Measurements from ENCODE around the gene NDUFV3.
A peak's percentile ranks its signal among the peaks of the same experiment; 100 is the strongest.
"Not testable (repeated sequence)": the region's sequence is repeated elsewhere in the genome, so short reads cannot be mapped to it uniquely, and the experiment has no call there.

Gene NDUFV3

DNA sequence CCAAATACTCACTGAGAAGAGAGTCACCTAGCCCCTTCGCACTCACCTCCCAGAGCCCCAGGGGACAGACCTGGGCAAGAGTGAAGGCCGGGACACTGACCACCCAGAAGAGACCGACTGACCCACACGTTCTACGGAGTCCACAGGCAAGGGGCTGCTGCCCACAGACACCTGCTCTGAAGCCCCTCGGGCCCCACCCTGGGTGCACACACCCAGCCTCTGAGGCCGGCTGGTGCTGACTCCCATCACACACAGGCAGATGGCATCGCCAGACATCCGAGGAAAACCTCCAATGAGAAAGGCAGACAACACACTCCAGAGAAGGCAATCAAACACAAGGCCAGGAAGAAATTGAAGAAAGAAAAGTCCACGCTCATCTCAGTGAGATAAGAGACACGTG lies 35.9 kb upstream of the NDUFV3 start:
- no peak for DNase-seq

DNA sequence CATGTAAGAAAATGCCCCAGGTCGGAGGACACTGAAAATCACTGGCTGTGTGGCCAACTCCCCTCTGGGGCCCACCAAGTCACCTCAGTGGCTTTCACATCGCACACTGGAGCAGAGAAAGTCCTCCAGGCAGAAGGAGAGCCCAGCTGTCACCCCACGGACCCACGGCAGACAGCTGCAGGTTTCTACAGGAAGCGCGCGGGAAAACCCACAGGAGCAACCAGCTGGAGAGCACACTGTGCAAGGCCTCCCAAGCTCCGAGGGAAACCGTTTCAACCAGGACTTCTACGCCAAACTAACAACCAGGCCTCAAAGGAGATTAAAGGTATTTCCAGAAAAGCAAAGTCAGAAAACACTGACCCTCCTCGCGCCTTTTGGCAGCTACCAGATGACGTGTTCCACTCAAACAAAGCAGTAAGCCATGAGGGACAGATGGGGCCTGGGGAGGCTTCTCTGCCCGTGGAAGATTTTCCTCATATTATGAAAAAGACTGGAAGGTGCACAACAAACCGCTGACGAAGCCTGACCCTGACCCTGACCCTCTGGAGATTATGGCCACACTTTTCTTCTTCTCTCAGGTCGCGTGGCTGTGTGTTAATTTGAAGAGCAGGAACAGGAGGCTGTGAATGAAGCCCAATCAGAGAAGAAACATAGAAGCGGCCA lies 34.8 kb upstream of the NDUFV3 start:
- no peak for DNase-seq

DNA sequence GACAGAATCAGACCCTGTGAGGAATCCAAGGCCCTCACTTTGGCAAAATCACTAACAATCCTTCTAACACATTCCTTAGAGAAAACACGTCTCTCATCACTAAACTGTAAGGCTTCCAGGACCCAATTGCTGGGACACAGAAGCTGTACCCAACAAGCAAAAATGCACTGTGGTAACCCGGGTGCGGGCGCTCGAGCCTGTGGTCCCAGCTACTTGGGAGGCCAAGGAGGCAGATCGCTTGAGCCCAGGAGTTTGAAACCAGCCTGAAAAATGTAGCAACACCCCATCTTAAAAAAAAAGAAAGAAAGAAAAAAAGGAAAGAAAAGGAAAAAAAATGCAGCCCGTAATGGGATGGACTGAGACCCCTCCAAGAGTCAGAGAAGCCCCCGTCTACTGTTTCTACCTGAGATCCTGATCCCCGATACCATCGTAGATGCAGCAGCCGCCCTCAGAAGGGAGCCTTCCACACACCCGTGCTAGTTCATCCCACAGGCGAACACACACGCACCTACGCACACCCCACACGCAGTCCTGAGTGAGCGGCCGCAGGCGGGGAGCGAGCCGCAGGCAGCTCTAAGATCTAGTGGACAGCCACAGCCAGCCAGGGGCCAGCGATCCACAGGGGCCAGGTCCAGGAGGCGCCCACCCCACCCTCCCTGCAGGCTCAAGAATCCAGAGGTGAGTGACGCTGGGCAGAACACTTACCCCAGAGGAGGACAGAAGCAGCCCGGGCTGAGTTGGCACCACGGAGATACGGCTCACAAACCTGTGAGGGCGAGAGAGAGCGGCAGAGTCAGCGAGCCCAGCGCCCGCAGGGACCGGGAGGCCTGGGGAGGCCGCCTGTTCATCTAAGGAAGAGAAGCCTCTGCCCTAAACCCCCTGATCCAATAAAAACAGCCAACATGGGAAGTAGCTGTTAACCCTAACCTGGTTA lies 33.9 kb upstream of the NDUFV3 start:
- no peak for DNase-seq

DNA sequence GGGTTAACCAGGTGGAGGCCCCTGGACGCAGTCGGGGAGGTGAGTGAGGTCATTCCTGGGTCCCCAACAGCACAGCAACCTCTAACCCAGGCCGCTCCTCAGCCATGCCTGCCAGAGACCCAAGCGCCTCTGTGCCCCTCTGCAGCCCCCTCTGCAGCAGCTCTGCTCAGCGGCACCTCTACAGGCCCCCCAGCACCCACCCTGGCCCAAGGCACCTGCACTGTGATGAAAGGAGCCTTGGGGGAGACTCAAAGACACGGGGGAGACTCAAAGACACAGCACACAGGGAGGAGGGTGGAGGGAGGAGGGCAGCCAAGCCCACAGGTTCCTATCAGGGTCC lies 33.2 kb upstream of the NDUFV3 start:
- no peak for DNase-seq

DNA sequence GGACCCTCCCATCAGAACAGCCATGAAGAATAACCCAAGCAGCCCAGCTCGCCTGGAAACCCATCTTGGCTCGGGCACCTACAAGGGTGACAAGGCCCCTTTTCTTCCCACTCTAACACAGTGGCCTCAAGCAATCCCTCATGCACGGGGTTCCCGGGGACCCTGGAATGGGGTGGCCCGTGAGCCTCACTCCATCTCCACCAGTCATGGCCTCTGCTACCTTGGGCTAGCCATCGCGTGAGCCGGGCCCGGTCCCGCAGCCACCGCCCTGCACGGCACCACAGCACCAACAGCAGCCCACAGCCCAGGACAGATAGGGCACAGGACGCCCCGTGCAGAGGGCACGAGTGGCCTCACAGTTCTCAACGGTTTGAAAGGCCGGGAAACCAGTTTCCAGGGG lies 32.8 kb upstream of the NDUFV3 start:
- DNase-seq: no peak

DNA sequence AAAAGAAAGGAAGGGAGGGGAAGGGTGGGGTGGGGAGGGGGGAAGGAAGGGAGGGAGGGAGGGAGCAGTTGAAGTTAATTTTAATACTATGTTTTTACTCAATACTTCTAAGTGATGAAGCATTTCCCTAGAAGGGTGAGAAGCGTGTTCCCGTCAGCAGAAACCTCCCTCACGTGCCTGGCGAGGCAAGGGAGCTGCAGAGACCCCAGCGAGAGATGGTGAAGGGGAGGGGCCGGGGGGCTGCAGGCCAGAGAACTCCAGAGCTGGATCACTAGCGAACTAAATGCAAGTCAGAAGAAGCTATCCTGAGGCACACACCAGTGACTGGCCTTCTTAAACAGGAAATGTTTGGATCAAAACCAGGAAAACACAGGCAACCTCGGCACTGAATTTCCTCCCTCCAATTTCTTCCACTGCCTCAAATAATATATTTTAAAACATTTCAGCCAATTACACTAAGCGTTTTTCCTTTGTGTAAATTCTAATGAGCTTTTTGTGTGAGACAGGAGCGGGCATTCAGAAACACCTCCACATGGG lies 31.7 kb upstream of the NDUFV3 start:
- DNase-seq: no peak

DNA sequence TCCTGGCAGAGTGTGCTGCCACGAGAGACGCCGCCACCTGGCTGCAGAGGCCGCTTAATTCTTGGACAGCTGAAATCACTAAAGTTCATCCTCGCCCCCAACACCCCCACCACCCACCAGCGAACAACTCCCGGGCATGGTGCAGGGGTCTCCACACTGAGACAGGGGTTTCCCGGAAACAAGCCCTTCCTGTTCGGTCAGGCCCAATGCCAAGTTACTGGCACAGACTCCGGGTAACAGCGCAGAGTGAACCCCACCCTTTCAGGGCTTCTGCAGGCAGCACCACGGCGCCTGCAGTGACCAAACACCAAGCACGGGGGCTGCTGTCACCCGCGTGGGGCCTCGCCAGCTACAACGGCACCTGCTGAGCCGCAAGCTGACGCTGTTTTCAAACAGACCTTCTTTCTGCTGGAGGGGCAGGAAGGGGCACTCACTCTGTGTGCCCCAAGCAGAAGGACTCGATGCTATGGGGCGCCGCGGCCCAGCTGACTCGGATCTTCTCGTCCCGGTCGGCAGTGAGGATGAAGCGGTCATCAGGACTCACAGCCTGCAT lies 31.2 kb upstream of the NDUFV3 start:
- no peak for DNase-seq

DNA sequence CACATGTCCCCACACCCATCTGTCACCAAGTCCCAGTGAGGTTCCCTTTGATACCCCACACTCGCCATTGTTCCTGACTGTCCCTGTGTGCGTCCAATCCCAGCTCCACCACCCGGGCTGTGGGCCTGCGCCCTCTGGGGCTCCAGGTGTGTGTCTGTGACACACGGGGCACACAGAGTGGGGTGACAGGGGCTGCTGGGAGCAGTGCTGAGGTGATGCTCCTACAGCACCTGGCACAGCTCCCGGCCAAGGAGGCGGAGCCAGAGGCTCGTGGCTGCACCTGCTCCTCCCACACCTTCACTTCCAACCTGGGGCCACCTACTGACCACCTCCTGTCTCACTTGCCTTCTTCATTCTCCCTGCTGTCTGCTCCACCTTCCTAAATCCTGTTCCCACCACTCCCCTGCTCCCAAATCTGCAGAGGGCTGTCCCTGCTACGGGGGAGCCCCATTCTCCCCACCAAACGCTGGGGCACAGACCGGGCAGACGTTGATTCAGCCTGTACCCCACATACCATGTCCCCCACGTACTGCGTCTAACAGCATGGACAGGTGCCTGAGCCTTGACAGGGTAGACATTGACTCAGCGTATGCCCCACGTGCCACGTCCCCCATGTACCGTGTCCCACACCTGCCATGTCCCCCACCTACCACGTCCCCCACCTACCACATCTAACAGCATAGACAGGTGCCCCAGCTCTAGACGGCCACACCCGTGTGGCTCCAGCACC lies 30.2 kb upstream of the NDUFV3 start:
- no peak for DNase-seq

DNA sequence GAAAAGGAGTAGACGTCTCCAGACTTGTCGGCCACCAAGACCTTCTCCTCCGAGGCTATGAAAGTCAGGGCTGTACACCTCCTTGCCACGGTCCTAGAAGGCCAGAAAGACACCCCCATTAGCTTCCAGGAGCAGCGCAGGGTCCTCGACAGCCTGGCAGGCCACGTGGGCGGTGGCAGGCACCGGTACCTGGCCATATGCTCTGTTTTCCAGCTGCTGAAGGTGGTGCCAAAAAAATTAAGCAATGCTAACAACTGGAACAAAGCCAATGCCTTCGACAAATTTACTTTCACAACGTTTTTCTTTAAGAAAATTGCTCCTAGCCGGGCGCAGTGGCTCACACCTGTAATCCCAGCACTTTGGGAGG lies 29.6 kb upstream of the NDUFV3 start:
- no peak for DNase-seq

DNA sequence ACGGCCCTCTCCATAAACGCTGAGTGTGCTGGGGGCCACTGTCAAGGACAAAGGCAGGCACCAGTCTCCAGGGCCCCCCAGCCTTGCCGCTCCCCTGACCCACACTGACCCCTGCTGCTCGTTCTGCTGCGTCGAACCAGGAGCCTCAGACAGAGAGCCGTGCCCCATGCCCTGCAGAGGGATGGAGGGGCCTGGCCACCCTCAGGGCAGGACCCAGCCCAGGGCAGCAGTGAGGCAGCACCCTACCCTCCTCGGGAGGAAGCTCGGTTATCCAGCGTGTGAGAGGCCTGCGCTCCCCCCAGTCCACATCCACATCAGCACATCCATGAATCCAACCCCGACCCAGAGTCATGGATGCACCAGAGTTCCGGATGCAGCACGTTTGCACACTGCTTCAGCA lies 28.8 kb upstream of the NDUFV3 start:
- DNase-seq: no peak

DNA sequence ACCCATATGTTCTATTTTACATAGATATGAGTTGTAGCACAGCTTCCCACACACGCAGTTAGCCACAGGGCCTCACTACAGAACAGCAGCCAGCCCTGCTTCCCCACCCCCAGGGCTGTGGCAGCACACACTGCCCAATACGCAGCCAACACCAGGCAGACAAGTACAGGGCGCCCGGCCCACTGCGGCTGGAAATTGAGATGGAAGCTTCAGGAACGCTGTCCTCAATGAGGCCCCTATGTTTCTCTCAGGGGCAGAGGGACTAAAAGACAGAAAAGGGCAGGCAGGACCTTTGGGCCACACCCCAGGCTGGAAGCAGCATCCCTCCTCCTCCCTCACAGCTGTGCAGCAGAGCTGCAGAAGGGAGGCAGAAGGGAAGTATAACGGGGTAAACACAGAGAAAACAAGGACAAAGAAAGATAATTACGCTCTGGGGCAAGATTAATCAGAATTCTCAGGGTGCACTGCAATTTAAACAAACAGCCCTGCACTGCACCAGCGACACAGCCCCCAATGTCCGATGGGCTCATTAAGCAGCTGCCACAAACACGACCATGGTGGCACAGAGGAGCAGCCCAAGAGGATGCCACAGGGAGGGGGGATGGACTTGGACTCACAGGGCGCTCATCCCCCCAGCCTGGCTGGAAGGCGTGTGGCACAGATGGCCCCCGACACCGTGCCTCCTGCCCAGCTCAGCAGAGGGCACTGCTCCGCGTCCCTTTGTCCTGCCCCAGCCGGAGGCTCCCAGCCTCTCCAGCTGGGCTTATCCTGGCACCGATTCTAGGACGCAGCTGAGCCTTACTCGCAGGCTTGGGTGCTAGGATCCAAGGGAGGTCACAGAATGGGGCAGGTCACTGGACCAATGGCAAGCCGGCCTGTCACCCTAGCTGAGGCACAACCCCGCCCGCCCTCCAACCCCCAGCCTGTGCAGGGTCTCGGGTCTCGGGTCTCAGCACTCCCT lies 28.0 kb upstream of the NDUFV3 start:
- no peak for DNase-seq

DNA sequence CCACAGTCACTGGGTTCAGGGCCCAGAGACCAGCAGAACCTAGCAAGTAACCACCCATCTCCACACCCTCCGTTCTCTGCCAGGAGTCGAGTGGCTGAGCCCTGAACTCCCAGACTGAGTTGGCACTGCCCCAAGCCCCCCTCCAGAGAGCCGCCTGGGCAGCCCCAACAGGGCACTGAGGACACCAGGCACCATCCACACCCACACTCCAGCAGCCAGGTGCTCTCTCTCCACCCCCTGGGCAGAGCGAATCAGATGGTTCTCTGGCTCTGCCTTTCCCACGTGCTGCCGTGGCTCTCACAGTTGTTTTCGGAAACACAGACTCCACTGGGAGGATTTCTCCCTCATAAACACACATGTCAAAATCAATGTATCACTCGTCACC lies 27.3 kb upstream of the NDUFV3 start:
- no peak for DNase-seq

DNA sequence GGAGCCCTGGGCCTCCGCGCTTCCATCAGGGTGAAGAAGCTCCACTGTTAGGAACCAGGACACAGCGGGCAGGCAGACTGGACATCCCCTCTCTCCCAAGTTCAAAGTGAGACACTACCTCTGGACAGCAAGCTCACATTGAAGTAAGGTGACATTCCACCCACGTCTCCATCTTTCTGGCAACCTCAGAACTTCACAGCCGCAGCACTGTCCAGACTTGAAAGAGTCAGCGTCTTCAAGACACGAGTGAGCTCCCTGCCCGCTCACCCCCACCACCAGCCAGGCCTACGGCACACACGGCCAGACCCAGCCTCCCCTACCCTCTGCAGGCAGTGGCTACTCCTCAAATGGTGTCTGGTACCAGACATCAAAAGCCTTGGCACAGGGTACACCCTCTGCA lies 24.9 kb upstream of the NDUFV3 start:
- DNase-seq: no peak

DNA sequence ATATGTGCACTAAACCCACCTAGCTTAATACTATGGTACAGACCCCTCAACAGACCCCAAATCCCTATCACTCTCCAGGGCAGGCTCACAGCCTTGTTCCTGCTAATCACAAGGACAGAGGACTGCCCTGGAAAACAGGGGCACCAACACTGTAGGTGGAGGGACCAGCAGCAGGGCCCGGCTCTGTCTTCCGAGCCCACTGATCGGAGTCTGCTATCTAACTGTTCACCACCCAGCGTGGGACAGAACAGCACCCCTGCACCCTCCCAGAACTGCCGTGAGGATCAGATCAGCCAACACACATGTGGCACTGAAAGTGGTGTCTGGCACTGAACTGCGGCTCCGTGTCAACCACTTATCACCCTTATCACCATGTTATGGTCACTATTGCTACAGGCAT lies 20.0 kb upstream of the NDUFV3 start:
- no peak for DNase-seq

DNA sequence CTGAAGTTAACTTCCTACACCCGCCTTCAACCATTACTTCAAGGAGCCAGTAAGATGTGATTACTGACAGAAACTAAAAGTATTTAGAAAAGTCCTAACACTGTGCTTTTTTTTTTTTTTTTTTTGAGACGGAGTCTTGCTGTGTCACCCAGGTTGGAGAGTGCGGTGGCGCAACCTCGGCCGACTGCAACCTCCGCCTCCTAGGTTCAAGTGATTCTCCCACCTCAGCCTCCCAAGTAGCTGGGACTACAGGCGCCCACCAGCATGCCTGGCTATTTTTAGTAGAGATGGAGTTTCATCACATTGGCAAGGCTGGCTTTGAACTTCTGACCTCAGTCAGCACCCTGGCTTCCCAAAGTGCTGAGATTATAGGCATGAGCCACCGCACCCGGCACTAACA lies 17.3 kb upstream of the NDUFV3 start:
- DNase-seq: not testable (repeated sequence)

DNA sequence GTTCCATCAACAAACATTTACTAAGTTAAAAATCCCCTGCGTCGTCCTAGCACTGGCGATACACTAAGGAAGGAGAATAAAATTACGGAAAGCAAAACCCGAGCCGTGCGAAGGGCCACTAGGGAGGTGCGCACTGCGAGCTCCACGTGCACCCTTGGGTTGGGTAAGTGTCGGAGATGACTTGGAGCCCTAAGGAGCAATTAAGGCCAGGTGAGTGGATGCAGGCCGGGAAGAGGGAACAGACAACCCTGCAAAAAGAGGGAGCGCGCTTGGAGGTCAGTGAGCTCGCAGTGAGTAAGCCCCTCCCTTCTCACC lies 14.5 kb upstream of the NDUFV3 start:
- DNase-seq: no peak

DNA sequence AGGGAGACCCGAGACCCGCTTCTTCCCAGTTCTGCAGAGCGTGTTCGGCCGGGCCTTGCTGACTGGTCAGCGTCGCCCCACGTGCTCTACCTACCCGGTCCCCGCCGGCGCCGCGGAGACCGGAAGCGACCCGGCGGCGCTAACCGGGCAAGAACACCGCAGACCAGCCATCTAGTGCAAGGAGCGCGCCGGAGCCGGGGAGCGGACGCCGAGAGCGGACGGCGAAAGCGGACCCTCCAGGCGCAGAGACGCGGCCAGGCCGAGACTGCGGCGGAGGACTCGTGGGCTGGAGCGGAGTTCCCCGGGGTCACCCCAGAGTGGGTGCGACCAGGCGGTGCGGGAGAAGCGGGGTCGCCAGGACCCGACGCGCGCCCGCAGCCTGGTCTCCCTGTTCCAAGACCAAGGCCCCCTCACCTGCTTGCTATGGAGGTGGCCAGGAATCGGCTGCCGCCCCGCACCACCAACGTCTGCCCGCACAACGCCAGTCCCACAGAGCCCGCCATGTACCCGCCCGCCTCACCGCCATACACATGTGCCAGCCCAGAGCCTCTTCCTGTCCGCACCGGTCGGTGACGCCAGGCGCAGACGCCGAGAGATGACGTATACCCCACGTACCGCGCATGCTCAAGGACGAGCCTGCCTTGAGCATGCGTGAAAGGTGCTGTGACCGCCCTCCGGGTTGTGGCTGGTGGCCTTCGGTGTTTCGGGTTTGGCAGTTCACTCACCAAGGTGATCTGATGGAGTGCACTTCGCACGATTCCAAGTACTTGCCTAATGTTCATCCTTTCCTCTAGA lies 13.9 kb upstream of the NDUFV3 start, which contains the start of gene WDR4:
WDR4 (minus strand) TSS at position 547 of the 795 bp plus-strand sequence; CDS start at position 503, 44 bp downstream.
- peak; percentile 98 to 99 for DNase-seq

DNA sequence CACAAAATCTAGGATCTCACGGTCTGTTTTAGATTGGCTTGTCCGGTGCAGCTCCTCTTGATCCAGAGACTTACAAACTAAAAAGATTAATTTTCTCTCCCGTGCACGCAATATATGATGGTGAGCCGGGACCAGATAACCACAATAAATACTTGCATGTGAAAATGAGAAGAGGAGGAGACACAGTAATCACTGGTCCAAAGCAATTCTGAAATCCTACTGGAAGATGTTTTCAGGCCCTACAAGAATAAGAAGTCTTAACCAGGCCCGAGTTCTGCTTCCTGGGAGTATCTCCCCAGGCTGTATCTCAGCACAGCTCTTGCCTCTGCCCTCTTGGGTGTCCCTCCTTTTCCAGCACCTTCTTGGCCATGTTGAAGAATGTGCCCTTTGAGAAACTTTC lies 12.8 kb upstream of the NDUFV3 start:
- no peak for DNase-seq

DNA sequence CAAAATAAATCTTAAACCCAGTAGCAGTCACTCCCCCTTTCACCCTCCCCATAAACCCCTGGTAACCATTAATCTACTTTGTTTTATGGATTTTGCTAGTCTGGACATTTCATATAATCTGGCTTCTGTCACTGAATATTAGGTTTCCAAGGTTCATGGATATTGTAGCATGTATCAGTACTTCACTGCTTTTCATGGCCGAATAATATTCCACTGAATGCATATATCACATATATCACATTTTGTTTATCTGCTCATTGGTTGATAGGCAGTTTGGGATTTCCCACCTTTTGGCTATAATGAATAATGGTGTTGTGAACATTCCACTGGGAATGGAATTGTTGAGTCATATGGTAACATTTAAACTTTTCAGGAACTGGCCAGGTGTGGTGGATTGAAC lies 9.2 kb upstream of the NDUFV3 start:
- DNase-seq: no peak

DNA sequence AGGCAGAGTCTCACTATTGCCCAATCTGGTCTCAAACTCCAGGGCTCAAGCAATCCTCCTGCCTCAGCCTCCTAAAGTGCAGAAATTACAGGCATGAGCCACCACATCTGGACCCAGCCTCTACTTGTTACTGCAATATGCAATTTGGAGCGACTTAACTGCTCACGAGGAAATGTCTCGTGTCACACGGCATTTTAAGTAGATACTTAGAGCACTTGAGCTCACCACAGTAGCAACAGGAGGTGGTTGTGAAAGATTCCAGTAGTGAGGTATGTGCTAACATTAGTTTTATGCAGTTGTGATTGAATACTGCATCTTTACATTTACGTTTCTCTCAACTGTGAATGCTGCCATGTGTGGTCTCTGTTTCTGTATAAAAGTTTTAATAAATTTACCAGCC lies 5.8 kb upstream of the NDUFV3 start:
- no peak for DNase-seq

DNA sequence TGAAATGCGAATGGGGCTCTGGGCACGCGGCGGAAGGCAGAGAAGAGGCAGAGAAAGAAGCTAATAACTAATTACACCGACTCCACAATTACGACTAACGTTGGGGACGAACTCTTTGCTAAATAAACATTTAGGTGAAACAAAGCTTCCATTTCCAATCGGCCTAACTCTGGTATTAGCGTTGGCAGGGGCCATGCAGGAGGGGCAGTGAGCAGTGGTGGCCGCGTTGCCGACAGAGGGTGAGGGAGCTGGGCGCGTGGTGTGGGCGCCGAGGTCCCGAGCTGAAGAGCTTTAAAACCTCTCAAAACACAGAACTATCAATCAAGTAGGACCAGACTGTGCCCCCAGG lies 553 bp upstream of the NDUFV3 start:
- DNase-seq: no peak

DNA sequence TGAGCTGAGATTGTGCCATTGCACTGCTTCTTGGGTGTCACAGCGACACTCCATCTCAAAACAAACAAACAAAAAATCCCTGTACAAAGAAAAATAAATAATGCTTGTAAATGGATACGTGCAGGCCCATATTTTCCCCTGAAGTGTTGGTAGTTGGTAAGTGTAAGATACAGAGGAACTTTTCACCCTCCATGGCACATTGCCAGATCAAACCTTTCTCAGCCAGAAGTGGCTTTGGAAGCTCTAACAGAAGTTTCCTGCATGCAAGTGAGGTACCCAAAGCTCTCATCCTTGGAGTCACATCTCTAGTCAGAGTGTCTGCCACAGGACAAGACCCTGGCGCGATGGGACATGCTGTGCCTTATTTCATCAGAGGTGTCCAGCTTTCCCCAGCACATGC lies 7.3 kb downstream of the NDUFV3 start:
- DNase-seq: no peak
